Fibroblast of skin of left quadriceps (primary cell): Measurements from ENCODE around the gene NUCB1.

Experiments used
- DNase-seq, 2 experiments: peaks; one replicate each; pipeline ENCODE4 v3.0.0-alpha.2; 2013; ENCODE audit warnings: low read depth in 2 of 2

The NUCB1 gene

GRCh38 chr19:48935864-48936263, 35.8 kb downstream of the NUCB1 start:
- no peak for DNase-seq

- DNase-seq = no peak
These were observed 38.1 kb downstream of the NUCB1 start for GRCh38 chr19:48938256-48938655.

GRCh38 chr19:48940902-48941301, 40.8 kb downstream of the NUCB1 start:
- no peak for DNase-seq

- DNase-seq = no peak
These were observed 43.0 kb downstream of the NUCB1 start for GRCh38 chr19:48943081-48943480.

GRCh38 chr19:48945415-48945814, 45.3 kb downstream of the NUCB1 start:
- DNase-seq = no peak

- DNase-seq = no peak
These were observed 45.7 kb downstream of the NUCB1 start for GRCh38 chr19:48945817-48946216.

GRCh38 chr19:48946463-48947257, 46.5 kb downstream of the NUCB1 start:
- DNase-seq = no peak

GRCh38 chr19:48947258-48947542, 47.1 kb downstream of the NUCB1 start:
- DNase-seq = no peak

- no peak for DNase-seq
These were observed 50.0 kb downstream of the NUCB1 start for GRCh38 chr19:48950159-48950558.

- no peak for DNase-seq
These were observed 50.9 kb downstream of the NUCB1 start for GRCh38 chr19:48950830-48951519.

GRCh38 chr19:48953141-48953540, 53.0 kb downstream of the NUCB1 start:
- no peak for DNase-seq

- DNase-seq = no peak
These were observed 54.0 kb downstream of the NUCB1 start for GRCh38 chr19:48953990-48954594.

GRCh38 chr19:48954595-48955307, 54.6 kb downstream of the NUCB1 start, which contains the start of gene BAX:
Gene BAX (plus strand): TSS chr19:48954875. CDS start chr19:48954929, 54 bp downstream.
- DNase-seq = peak; percentile 89

- no peak for DNase-seq
These were observed 55.3 kb downstream of the NUCB1 start for GRCh38 chr19:48955308-48955958.

- no peak for DNase-seq
These were observed 57.9 kb downstream of the NUCB1 start for GRCh38 chr19:48958006-48958405.

- DNase-seq = no peak
These were observed 59.5 kb downstream of the NUCB1 start for GRCh38 chr19:48959341-48960239.

GRCh38 chr19:48961051-48961649, 61.0 kb downstream of the NUCB1 start:
- DNase-seq = no peak

- no peak for DNase-seq
These were observed 61.5 kb downstream of the NUCB1 start for GRCh38 chr19:48961673-48962028.

GRCh38 chr19:48962029-48962848, 62.1 kb downstream of the NUCB1 start:
- no peak for DNase-seq

- DNase-seq = no peak
These were observed 62.7 kb downstream of the NUCB1 start for GRCh38 chr19:48962849-48963165.
